ENCODE data around the gene LMTK2.

The LMTK2 gene

GRCh38 chr7:98186452-98187137 is 79.9 kb downstream of the LMTK2 start:
- no peak for FAIRE-seq
- no peak for TF ChIP-seq POLR2A (IDR thresholded peaks at IDR 0.05; ENCODE audit: low read depth, low read length)
- DNase-seq (ENCODE audit: insufficient read length, low spot score) = no peak

- FAIRE-seq = no peak
- TF ChIP-seq POLR2A (IDR thresholded peaks at IDR 0.05; ENCODE audit: low read depth, low read length) = no peak
- DNase-seq (ENCODE audit: insufficient read length, low spot score) = no peak
These were observed 80.5 kb downstream of the LMTK2 start for GRCh38 chr7:98187138-98187502.

- TF ChIP-seq POLR2A (IDR thresholded peaks at IDR 0.05; ENCODE audit: low read depth, low read length) = no peak
- DNase-seq (ENCODE audit: insufficient read length, low spot score) (no peak), FAIRE-seq (no peak)
These were observed 82.9 kb downstream of the LMTK2 start for GRCh38 chr7:98189559-98189958.

GRCh38 chr7:98191668-98192431 is 85.2 kb downstream of the LMTK2 start:
- TF ChIP-seq POLR2A (IDR thresholded peaks at IDR 0.05; ENCODE audit: low read depth, low read length) = no peak
- FAIRE-seq = no peak
- no peak for DNase-seq (ENCODE audit: insufficient read length, low spot score)

- TF ChIP-seq POLR2A (IDR thresholded peaks at IDR 0.05; ENCODE audit: low read depth, low read length) = no peak
- FAIRE-seq (no peak), DNase-seq (ENCODE audit: insufficient read length, low spot score) (no peak)
These were observed 86.3 kb downstream of the LMTK2 start for GRCh38 chr7:98192781-98193457.

- no peak for TF ChIP-seq POLR2A (IDR thresholded peaks at IDR 0.05; ENCODE audit: low read depth, low read length)
- DNase-seq (ENCODE audit: insufficient read length, low spot score) (no peak), FAIRE-seq (no peak)
These were observed 87.0 kb downstream of the LMTK2 start for GRCh38 chr7:98193474-98194180.

- DNase-seq (ENCODE audit: insufficient read length, low spot score) (no peak), FAIRE-seq (no peak)
- TF ChIP-seq POLR2A (IDR thresholded peaks at IDR 0.05; ENCODE audit: low read depth, low read length) = no peak
These were observed 87.5 kb downstream of the LMTK2 start for GRCh38 chr7:98194186-98194585.

- DNase-seq (ENCODE audit: insufficient read length, low spot score) = no peak
These were observed 88.2 kb downstream of the LMTK2 start for GRCh38 chr7:98194672-98195457.

GRCh38 chr7:98196706-98197605 is 90.3 kb downstream of the LMTK2 start:
- no peak for TF ChIP-seq POLR2A (IDR thresholded peaks at IDR 0.05; ENCODE audit: low read depth, low read length)
- DNase-seq (ENCODE audit: insufficient read length, low spot score) (no peak), FAIRE-seq (no peak)

More at GRCh38 chr7:98194672-98195457, 88.2 kb downstream of the LMTK2 start:
- TF ChIP-seq POLR2A (IDR thresholded peaks at IDR 0.05; ENCODE audit: low read depth, low read length) = no peak
- no peak for FAIRE-seq

GRCh38 chr7:98199131-98199530 is 92.5 kb downstream of the LMTK2 start:
- no peak for FAIRE-seq
- no peak for TF ChIP-seq POLR2A (IDR thresholded peaks at IDR 0.05; ENCODE audit: low read depth, low read length)

GRCh38 chr7:98200364-98200763 is 93.7 kb downstream of the LMTK2 start:
- TF ChIP-seq POLR2A (IDR thresholded peaks at IDR 0.05; ENCODE audit: low read depth, low read length) = no peak
- FAIRE-seq (no peak), DNase-seq (ENCODE audit: insufficient read length, low spot score) (no peak)

More at GRCh38 chr7:98199131-98199530, 92.5 kb downstream of the LMTK2 start:
- no peak for DNase-seq (ENCODE audit: insufficient read length, low spot score)

All from H54 (cell line).